Skeletal muscle satellite cell (primary cell): ENCODE results near the gene HSD17B8.

ENCODE experiments used
- H3K27me3 ChIP-seq: 2 replicates; pipeline ENCODE4 v1.7.0; 2013; ENCODE audit warnings: low read length; ENCODE audit not compliant: control insufficient read depth, insufficient read depth
- H3K36me3 ChIP-seq: 2 replicates; pipeline ENCODE4 v1.7.0; 2013; ENCODE audit warnings: mild to moderate bottlenecking, control low read depth, low read length; ENCODE audit not compliant: insufficient read depth
- H3K4me1 ChIP-seq: 2 replicates; pipeline ENCODE4 v1.7.0; 2013; ENCODE audit warnings: low read length; ENCODE audit not compliant: control insufficient read depth, insufficient read depth
- H3K4me2 ChIP-seq: 2 replicates; pipeline ENCODE4 v1.7.0; 2013; ENCODE audit warnings: mild to moderate bottlenecking, low read length
- H3K4me3 ChIP-seq: 2 replicates; pipeline ENCODE4 v1.7.0; 2013; ENCODE audit warnings: low read length
- H3K9ac ChIP-seq: 2 replicates; pipeline ENCODE4 v1.7.0; 2013; ENCODE audit warnings: mild to moderate bottlenecking, low read depth, low read length, moderate library complexity
- H3K9me3 ChIP-seq: replicated peaks from 2 replicates; pipeline ENCODE4 v1.7.0; 2013; ENCODE audit warnings: mild to moderate bottlenecking, control low read depth, low read length

Gene HSD17B8

DNA sequence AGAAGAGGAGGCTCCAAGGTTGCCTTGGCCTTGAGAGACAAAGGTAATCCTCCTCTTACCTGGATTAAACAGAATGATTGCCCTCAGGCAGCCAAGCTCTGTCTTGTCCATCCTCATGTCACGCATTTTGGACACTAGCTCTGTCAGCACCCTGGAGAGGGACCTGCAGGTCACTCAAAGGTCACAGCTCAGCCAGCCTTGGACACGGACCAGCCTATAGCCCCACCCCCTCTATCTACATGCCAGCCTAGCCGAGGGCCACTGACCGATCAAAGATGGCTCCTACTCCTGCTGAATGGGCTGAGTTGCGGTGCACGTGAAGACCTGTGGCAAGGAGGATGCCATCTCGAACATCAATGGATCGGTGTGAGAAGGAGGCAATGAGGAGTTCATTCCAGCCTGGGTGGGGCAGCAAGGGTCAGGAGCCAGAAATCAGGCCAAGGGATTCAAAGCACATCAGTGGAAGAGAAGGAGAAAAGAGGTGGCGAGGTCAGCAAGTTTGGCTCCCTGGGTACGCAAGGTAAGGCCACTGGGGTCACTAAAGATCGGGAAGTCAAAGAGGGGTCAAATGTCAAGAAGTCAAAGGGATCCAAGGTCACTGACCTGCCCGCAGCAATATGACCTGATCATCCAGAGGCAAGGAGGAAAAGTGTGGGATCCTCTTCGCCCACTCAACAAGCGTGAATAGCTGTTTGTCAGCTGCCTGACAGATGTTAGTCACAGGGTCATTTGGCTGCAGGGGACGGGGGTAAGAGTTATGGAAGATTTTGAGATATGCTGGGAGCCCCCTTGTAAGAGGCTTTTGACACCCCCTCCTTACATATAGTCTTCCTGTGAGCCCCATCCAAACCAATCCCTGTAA, 8.9 kb upstream of the HSD17B8 start:
- H3K4me1 ChIP-seq, result peaks cover 11% of the 10 kb centered on the region
- no peak overlapping the region for H3K9ac ChIP-seq
- H3K27me3 ChIP-seq, result peaks cover 23% of the 10 kb centered on the region
- H3K36me3 ChIP-seq, result peaks cover 41% of the 10 kb centered on the region
- no peaks in the 10 kb centered on the region for H3K9me3 ChIP-seq
- no peak overlapping the region for H3K4me3 ChIP-seq
- no peak overlapping the region for H3K4me2 ChIP-seq

GRCh38 chr6:33197431-33198048, 6.9 kb upstream of the HSD17B8 start:
- Histone ChIP-seq H3K9me3 (no peaks in the 10 kb centered on the region), H3K4me1 (peaks cover 24% of the 10 kb centered on the region), H3K36me3 (peaks cover 50% of the 10 kb centered on the region), H3K9ac (peak overlapping the region; percentile 7), H3K27me3 (peaks cover 5% of the 10 kb centered on the region), H3K4me3 (no peak overlapping the region), H3K4me2 (peak overlapping the region; percentile 97)

DNA sequence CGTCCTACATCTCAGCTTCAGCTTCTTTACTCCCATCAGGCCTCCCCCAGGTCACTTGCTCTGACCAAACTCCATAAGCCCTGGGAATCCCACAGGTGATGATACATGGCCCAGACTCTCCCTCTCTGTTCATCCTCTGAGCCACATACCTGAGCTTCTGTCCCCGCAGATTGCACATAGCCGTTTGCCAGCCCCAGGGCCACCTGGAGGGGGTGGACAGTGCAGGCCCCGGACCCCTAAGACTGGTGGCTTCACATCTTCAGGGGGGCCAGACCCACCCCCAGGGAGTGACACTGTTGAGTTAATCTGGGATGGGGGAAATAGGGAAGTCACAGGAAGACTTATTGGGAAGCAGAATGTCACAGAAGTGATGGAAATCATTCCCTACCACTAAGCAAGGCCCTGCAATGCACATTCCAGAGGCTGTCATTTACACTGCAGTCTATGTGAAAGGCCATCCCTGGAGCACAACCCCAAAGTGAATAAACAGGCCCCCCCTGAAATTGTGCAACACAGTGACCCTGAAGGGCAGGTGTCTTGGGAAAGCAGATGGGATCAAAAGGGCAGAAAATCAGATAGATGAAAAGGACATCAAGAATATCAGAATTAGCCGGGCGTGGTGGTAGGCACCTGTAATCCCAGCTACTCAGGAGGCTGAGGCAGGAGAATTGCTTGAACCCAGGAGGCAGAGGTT, 6.1 kb upstream of the HSD17B8 start:
- no peak overlapping the region for H3K4me3 ChIP-seq
- no peaks in the 10 kb centered on the region for H3K9me3 ChIP-seq
- peaks cover 23% of the 10 kb centered on the region for H3K4me1 ChIP-seq
- H3K4me2 ChIP-seq, result peak overlapping the region; percentile 97
- peaks cover 58% of the 10 kb centered on the region for H3K36me3 ChIP-seq
- no peaks in the 10 kb centered on the region for H3K27me3 ChIP-seq
- H3K9ac ChIP-seq, result no peak overlapping the region

- no peaks in the 10 kb centered on the region for H3K27me3 ChIP-seq
- no peaks in the 10 kb centered on the region for H3K9me3 ChIP-seq
- H3K36me3 ChIP-seq, result peaks cover 60% of the 10 kb centered on the region
- peaks cover 25% of the 10 kb centered on the region for H3K4me1 ChIP-seq
- peak overlapping the region; percentile 97 for H3K4me2 ChIP-seq
- peak overlapping the region; percentile 98 for H3K9ac ChIP-seq
- peak overlapping the region; percentile 93 for H3K4me3 ChIP-seq
Measured at GRCh38 chr6:33198853-33199436, 5.5 kb upstream of the HSD17B8 start.

DNA sequence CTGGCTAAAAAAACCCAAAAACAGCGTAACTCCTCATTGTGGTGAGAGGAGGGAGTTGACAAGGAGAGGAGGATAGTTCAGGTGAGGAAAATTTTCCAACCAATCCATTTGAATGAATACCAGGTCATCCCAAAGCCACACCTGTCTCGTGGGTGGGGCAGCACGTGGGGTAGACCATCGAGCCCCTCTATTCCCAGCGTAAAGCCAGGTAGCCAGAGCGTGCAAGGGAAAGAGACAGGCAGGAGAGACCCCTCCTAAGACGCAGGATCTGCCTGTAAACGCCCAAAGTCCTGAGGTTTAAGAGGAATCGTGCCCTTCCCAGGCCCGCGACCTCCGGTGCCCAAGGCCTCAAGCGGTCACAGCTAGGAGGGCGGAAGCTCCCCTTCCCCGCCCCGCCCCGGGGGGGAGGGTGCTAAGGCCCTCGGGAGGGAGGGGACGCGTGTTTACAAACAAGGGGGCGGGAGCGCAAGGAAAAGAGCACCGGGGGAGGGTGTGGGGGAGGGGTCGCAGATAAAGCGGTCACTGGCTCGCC, 4.7 kb upstream of the HSD17B8 start:
- H3K9ac ChIP-seq, result peak overlapping the region; percentile 98
- H3K4me2 ChIP-seq, result peak overlapping the region; percentile 97
- no peaks in the 10 kb centered on the region for H3K9me3 ChIP-seq
- peak overlapping the region; percentile 93 for H3K4me3 ChIP-seq
- H3K4me1 ChIP-seq, result peaks cover 33% of the 10 kb centered on the region
- H3K27me3 ChIP-seq, result no peaks in the 10 kb centered on the region
- peaks cover 56% of the 10 kb centered on the region for H3K36me3 ChIP-seq

DNA sequence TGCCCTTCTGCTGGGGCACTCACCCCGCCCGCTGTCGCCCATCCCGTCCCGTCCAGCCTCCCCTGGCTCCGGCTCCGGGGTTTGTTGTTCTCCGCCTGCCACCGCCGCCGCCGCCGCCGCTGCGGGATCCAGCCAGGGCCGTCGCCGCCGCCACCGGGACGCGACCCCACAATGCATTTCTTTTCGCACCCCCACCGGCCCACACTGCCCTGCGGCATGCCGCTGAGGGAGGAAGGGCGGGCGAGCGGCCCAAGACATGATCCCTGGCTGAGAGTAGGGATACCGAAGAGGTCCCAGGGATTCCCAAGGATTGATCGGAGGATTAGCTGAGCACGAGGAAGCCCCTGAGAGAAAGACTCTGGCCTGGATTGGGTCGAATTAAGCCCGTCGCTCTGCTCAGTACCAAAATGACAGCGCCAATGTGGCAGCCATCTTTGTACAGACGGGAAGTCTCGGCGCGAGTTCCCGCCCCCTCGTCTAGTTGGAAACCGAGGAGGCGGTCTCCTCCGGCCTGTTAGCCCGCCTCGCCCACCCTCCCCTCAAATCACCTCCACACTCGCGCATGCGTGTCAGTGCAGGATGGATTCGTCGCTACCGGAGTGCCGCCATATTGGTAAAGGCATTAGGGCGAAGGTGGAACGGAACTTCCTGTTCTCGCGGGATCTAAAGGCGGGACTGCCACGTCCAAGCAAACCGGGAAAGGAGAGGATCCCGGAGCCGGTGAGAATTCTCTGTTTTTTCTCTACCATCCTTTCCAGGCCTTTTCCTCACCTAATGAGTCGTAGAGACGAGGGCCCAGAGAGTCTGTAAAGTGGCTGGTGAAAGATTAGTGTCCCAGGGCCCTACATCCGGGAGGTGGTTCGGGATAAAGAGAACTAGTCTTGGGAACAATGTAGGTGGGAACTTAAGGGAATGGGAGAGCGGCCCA, 4.0 kb upstream of the HSD17B8 start, which contains the start of the genes RXRB and SLC39A7:
TSS of gene RXRB (minus strand) at position 447 of the 928 bp plus-strand sequence. CDS start at position 258, 189 bp downstream.
TSS of gene SLC39A7 (plus strand) at position 649 of the 928 bp plus-strand sequence. CDS start 379 bp downstream, outside the sequence.
- Histone ChIP-seq H3K4me1 (peaks cover 40% of the 10 kb centered on the region), H3K9ac (peak within 1 kb of the TSS; percentile 98), H3K27me3 (no peaks in the 10 kb centered on the region), H3K4me3 (peak within 1 kb of the TSS; percentile 93), H3K4me2 (peak within 1 kb of the TSS; percentile 98), H3K36me3 (peaks cover 48% of the 10 kb centered on the region), H3K9me3 (no peaks in the 10 kb centered on the region)

DNA sequence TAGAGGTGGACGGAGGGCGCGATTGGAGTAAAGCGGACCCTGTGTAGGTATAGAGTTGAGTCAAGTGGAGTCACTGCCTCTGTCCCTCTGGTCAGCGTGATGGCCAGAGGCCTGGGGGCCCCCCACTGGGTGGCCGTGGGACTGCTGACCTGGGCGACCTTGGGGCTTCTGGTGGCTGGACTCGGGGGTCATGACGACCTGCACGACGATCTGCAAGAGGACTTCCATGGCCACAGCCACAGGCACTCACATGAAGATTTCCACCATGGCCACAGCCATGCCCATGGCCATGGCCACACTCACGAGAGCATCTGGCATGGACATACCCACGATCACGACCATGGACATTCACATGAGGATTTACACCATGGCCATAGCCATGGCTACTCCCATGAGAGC, 3.3 kb upstream of the HSD17B8 start:
- H3K27me3 ChIP-seq, result no peaks in the 10 kb centered on the region
- H3K4me3 ChIP-seq, result peak overlapping the region; percentile 93
- peaks cover 46% of the 10 kb centered on the region for H3K4me1 ChIP-seq
- peak overlapping the region; percentile 98 for H3K9ac ChIP-seq
- no peaks in the 10 kb centered on the region for H3K9me3 ChIP-seq
- peaks cover 42% of the 10 kb centered on the region for H3K36me3 ChIP-seq
- H3K4me2 ChIP-seq, result peak overlapping the region; percentile 98

GRCh38 chr6:33201935-33202334, 2.5 kb upstream of the HSD17B8 start:
- peak overlapping the region; percentile 98 for H3K4me2 ChIP-seq
- H3K36me3 ChIP-seq, result peaks cover 34% of the 10 kb centered on the region
- H3K4me1 ChIP-seq, result peaks cover 53% of the 10 kb centered on the region
- peak overlapping the region; percentile 93 for H3K4me3 ChIP-seq
- no peaks in the 10 kb centered on the region for H3K27me3 ChIP-seq
- H3K9me3 ChIP-seq, result no peaks in the 10 kb centered on the region
- H3K9ac ChIP-seq, result peak overlapping the region; percentile 98

- Histone ChIP-seq H3K36me3 (peaks cover 29% of the 10 kb centered on the region), H3K27me3 (no peaks in the 10 kb centered on the region), H3K4me3 (peak overlapping the region; percentile 93), H3K9me3 (no peaks in the 10 kb centered on the region), H3K9ac (no peak overlapping the region), H3K4me2 (peak overlapping the region; percentile 98), H3K4me1 (peaks cover 55% of the 10 kb centered on the region)
Measured at GRCh38 chr6:33202799-33203198, 1.7 kb upstream of the HSD17B8 start.

DNA sequence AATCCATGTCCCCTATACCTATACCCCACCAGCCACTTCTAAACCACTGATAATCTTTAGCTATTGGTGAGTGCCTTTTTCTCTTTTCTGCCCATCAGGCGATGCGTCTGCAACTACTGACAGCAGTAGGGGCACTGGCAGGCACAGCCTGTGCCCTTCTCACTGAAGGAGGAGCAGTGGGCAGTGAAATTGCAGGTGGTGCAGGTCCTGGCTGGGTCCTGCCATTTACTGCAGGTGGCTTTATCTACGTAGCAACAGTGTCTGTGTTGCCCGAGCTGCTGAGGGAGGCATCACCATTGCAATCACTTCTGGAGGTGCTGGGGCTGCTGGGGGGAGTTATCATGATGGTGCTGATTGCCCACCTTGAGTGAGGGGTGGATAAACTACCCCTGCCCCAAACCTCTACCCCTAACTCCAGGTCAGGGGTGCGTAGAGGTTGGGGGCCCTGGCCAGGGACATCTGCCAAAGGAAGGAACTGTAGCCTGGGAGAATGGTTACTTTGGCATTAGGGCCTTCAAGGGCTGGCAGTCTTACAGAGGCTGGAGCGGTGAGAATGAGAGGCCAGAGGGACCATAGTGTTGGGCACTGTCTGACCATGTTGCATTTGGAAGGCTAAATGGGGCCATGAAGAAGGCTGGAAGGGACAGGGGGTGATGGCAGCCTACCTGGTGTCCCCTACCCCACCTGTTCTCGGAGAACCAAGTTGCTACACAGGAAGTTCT, 851 bp upstream of the HSD17B8 start:
- peak overlapping the region; percentile 94 for H3K4me2 ChIP-seq
- no peaks in the 10 kb centered on the region for H3K9me3 ChIP-seq
- no peaks in the 10 kb centered on the region for H3K27me3 ChIP-seq
- H3K9ac ChIP-seq, result no peak overlapping the region
- peaks cover 50% of the 10 kb centered on the region for H3K4me1 ChIP-seq
- no peak overlapping the region for H3K4me3 ChIP-seq
- H3K36me3 ChIP-seq, result peaks cover 27% of the 10 kb centered on the region
